Liver (tissue), 9 donors: ENCODE results near the gene ENTPD6. TPM values are rescaled to one million over a fixed set of nuclear protein-coding genes. Genes with fewer than 3 reads are reported as not detected.

Experiments
- DNase-seq: peaks from one replicate; pipeline ENCODE4 v3.0.0-alpha.2; 2017; ENCODE audit warnings: low spot score
- H3K27ac ChIP-seq, 2 donors: one replicate each; pipeline ENCODE4 v1.7.0; 2013; ENCODE audit warnings: inconsistent platforms in 2 of 2, low read length in 2 of 2, control low read depth in 1 of 2, low read depth in 1 of 2, mild to moderate bottlenecking in 1 of 2
- H3K27me3 ChIP-seq, 4 donors: one replicate each; pipeline versions ENCODE4 v1.6.1 to v1.7.0; 2013; ENCODE audit warnings: low read length in 3 of 4, inconsistent platforms in 1 of 4, mild to moderate bottlenecking in 1 of 4, moderate library complexity in 1 of 4; ENCODE audit not compliant: control insufficient read depth in 4 of 4, insufficient read depth in 4 of 4
- H3K36me3 ChIP-seq, 4 donors: one replicate each; pipeline versions ENCODE4 v1.6.1 to v1.7.0; 2013; ENCODE audit warnings: low read length in 3 of 4, mild to moderate bottlenecking in 3 of 4, low read depth in 1 of 4, moderate library complexity in 1 of 4; ENCODE audit not compliant: control insufficient read depth in 4 of 4, insufficient read depth in 3 of 4
- H3K4me1 ChIP-seq, 4 donors: one replicate each; pipeline versions ENCODE4 v1.6.1 to v1.7.0; 2013; ENCODE audit warnings: low read length in 3 of 4, mild to moderate bottlenecking in 3 of 4, moderate library complexity in 1 of 4; ENCODE audit not compliant: control insufficient read depth in 4 of 4, insufficient read depth in 4 of 4
- H3K4me3 ChIP-seq, 3 donors: one replicate each; pipeline versions ENCODE4 v1.6.1 to v1.7.0; 2013; ENCODE audit warnings: low read length in 3 of 3, control low read depth in 1 of 3, low read depth in 1 of 3, mild to moderate bottlenecking in 1 of 3
- H3K9ac ChIP-seq, 2 donors: one replicate each; pipeline ENCODE4 v1.7.0; 2013; ENCODE audit warnings: low read length in 2 of 2, mild to moderate bottlenecking in 2 of 2, moderate library complexity in 2 of 2, control low read depth in 1 of 2, low read depth in 1 of 2
- H3K9me3 ChIP-seq, 4 donors: one replicate each; pipeline versions ENCODE4 v1.6.1 to v1.7.0; 2013; ENCODE audit warnings: low read length in 3 of 4; ENCODE audit not compliant: control insufficient read depth in 4 of 4
- ATF3 ChIP-seq: IDR thresholded peaks from 2 replicates; pipeline ENCODE4 v1.6.1; 2016; ENCODE audit warnings: antibody characterized with exemption
- EGR1 ChIP-seq, 2 donors: IDR thresholded peaks; 2 replicates each; pipeline ENCODE4 v1.6.1; 2016 to 2018; ENCODE audit warnings: antibody characterized with exemption in 2 of 2, low read depth in 2 of 2
- FOXA1 ChIP-seq: IDR thresholded peaks from 2 replicates; pipeline ENCODE4 v1.6.1; 2016; ENCODE audit warnings: antibody characterized with exemption
- FOXA2 ChIP-seq: IDR thresholded peaks from 2 replicates; pipeline ENCODE4 v1.6.1; 2016; ENCODE audit warnings: antibody characterized with exemption
- HNF4G ChIP-seq: IDR thresholded peaks from 2 replicates; pipeline ENCODE4 v1.6.1; 2016; ENCODE audit warnings: antibody characterized with exemption
- JUND ChIP-seq, 2 donors: IDR thresholded peaks; 2 replicates each; pipeline ENCODE4 v1.6.1; 2016; ENCODE audit warnings: antibody characterized with exemption in 2 of 2
- NR2F2 ChIP-seq: IDR thresholded peaks from 2 replicates; pipeline ENCODE4 v1.6.1; 2016; ENCODE audit warnings: antibody characterized with exemption
- REST ChIP-seq: IDR thresholded peaks from 2 replicates; pipeline ENCODE4 v1.6.1; 2016; ENCODE audit warnings: antibody characterized with exemption, mild to moderate bottlenecking
- RXRA ChIP-seq, 2 donors: IDR thresholded peaks; 2 replicates each; pipeline ENCODE4 v1.6.1; 2017 to 2018; ENCODE audit warnings: antibody characterized with exemption in 2 of 2, mild to moderate bottlenecking in 1 of 2
- SP1 ChIP-seq: IDR thresholded peaks from 2 replicates; pipeline ENCODE4 v1.6.1; 2018; ENCODE audit warnings: antibody characterized with exemption, mild to moderate bottlenecking
- ZBTB33 ChIP-seq: IDR thresholded peaks from 2 replicates; pipeline ENCODE4 v1.6.1; 2016; ENCODE audit warnings: antibody characterized with exemption
- WGBS: extraction: QIAGEN DNeasy Blood & Tissue Kit; methylation state at CpG from one replicate; pipeline ENCODE4 v1.1.7; 2013; 5-methylcytosine and 5-hydroxymethylcytosine counted together
- polyA plus RNA-seq, 2 donors: library from polyadenylated mRNA; stranded (reverse) in 1 of 2; unstranded in 1 of 2; fragments of 200-250 nt in 1 of 2; fragments of >200 nt in 1 of 2; fragmentation: Nextera tagmentation in 1 of 2; extraction: Ambion mirVana in 1 of 2; gene quantifications; one replicate each; pipeline versions ENCODE4 v1.2.1 to v1.2.3, GENCODE V29; 2013 to 2015
- total RNA-seq, 2 donors: library from RNA; depleted of rRNA; stranded (reverse); fragments of >200 nt; gene quantifications; one replicate each; pipeline ENCODE4 v1.2.3, GENCODE V29; 2014
- TF ChIP-seq, protein P1 (sequence below): fragments of 150-350 bp; IDR thresholded peaks from 2 replicates; pipeline ENCODE4 v1.5.1; 2017; ENCODE audit warnings: improper control_type of control experiment, low read depth, low read length; ENCODE audit not compliant: missing input control
- TF ChIP-seq, protein P2 (sequence below): IDR thresholded peaks from 2 replicates; pipeline ENCODE4 v1.6.1; 2016; ENCODE audit warnings: antibody characterized with exemption
- donor health status: healthy.
- donor health status: healthy.
- donor health status: healthy.
- donor health status: healthy.
- donor health status: healthy.

Gene ENTPD6
- total and polyA plus RNA-seq, 4 donors: 14.9 to 29.9 (median 24.4) TPM

- TF ChIP-seq, protein P1, sequence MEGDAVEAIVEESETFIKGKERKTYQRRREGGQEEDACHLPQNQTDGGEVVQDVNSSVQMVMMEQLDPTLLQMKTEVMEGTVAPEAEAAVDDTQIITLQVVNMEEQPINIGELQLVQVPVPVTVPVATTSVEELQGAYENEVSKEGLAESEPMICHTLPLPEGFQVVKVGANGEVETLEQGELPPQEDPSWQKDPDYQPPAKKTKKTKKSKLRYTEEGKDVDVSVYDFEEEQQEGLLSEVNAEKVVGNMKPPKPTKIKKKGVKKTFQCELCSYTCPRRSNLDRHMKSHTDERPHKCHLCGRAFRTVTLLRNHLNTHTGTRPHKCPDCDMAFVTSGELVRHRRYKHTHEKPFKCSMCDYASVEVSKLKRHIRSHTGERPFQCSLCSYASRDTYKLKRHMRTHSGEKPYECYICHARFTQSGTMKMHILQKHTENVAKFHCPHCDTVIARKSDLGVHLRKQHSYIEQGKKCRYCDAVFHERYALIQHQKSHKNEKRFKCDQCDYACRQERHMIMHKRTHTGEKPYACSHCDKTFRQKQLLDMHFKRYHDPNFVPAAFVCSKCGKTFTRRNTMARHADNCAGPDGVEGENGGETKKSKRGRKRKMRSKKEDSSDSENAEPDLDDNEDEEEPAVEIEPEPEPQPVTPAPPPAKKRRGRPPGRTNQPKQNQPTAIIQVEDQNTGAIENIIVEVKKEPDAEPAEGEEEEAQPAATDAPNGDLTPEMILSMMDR: no peak
- no peak for TF ChIP-seq RXRA (IDR thresholded peaks at IDR 0.05)
- no peak for TF ChIP-seq FOXA2
Measured at GRCh38 chr20:25187220-25187619, 8.3 kb upstream of the ENTPD6 start (continued).

DNA sequence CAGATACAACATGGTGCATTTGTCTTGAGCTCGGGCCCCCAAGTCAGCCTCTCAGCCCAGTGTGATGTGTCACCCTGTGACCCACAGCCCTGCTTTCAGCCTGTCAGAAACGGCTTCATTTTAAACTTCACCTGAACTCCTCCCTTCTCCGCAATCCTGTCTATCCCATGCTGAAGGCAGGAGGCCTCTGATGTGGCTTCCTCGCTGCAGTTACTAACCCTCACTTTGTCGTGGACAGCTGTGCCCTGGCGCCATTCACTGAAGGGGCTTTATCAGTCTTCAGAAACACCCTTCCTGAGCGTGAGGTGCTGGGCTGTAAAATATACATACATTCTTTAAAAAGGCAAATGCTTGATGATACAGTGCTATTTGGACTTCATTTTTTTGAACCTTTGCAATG lies 7.9 kb upstream of the ENTPD6 start:
- no peaks in the 10 kb centered on the region for H3K4me1 ChIP-seq
- H3K27ac ChIP-seq: no peak overlapping the region
- H3K4me3 ChIP-seq: no peak overlapping the region
- H3K9me3 ChIP-seq: no peaks in the 10 kb centered on the region
- H3K27me3 ChIP-seq: no peaks in the 10 kb centered on the region
- DNase-seq: no peak
- 81% methylated on average over 7 of the region's 7 CpGs for WGBS
- H3K9ac ChIP-seq: no peak overlapping the region
- H3K36me3 ChIP-seq: no peaks in the 10 kb centered on the region
- TF ChIP-seq ZBTB33 (no peak), REST (no peak), FOXA1 (no peak), ATF3 (no peak), HNF4G (no peak), SP1 (no peak), EGR1 (IDR thresholded peaks at IDR 0.05; ENCODE audit: low read depth in 2 of 2) (no peak), FOXA2 (no peak), JUND (IDR thresholded peaks at IDR 0.05) (no peak), NR2F2 (no peak)
- TF ChIP-seq, protein P1: no peak
- TF ChIP-seq, protein P2, sequence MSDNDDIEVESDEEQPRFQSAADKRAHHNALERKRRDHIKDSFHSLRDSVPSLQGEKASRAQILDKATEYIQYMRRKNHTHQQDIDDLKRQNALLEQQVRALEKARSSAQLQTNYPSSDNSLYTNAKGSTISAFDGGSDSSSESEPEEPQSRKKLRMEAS: no peak
